Activated CD4-positive, alpha-beta T cell treated with anti-CD3 and anti-CD28 coated beads, Interleukin-2, Interleukin-6, amounts not matched to agents 100 ng/mL and 50 ng/mL, durations not matched to agents 16 hours and 8 hours (primary cell): ENCODE measurements around the gene SUPT5H.

Experiments used
- DNase-seq: peaks from one replicate; pipeline ENCODE4 v3.0.0-alpha.2; 2020

The SUPT5H gene

GRCh38 chr19:39409208-39410016 is 36.0 kb upstream of the SUPT5H start:
- peak; percentile 86 for DNase-seq

- peak; percentile 69 for DNase-seq
Observed at GRCh38 chr19:39410017-39410830, 35.2 kb upstream of the SUPT5H start.

GRCh38 chr19:39410831-39411080 is 34.6 kb upstream of the SUPT5H start:
- no peak for DNase-seq

GRCh38 chr19:39411081-39411831 is 34.1 kb upstream of the SUPT5H start:
- DNase-seq: no peak

GRCh38 chr19:39411832-39412099 is 33.6 kb upstream of the SUPT5H start:
- peak; percentile 93 for DNase-seq

- DNase-seq: peak; percentile 98
Observed at GRCh38 chr19:39412100-39412866, 33.1 kb upstream of the SUPT5H start, which contains the start of gene PLEKHG2. TSS of gene PLEKHG2 (plus strand) at chr19:39412669. CDS start at chr19:39414087, 1,418 bp downstream.

GRCh38 chr19:39412867-39413271 is 32.5 kb upstream of the SUPT5H start:
- DNase-seq: no peak

- no peak for DNase-seq
Observed at GRCh38 chr19:39413272-39413910, 32.0 kb upstream of the SUPT5H start.

- DNase-seq: no peak
Observed at GRCh38 chr19:39413911-39414608, 31.3 kb upstream of the SUPT5H start.

- no peak for DNase-seq
Observed at GRCh38 chr19:39415111-39416046, 30.0 kb upstream of the SUPT5H start.

GRCh38 chr19:39416152-39417120 is 28.9 kb upstream of the SUPT5H start:
- no peak for DNase-seq

GRCh38 chr19:39417463-39418181 is 27.8 kb upstream of the SUPT5H start:
- no peak for DNase-seq

- no peak for DNase-seq
Observed at GRCh38 chr19:39419003-39419402, 26.4 kb upstream of the SUPT5H start.

GRCh38 chr19:39420769-39421168 is 24.6 kb upstream of the SUPT5H start:
- no peak for DNase-seq

- DNase-seq: no peak
Observed at GRCh38 chr19:39422020-39422419, 23.4 kb upstream of the SUPT5H start.

- no peak for DNase-seq
Observed at GRCh38 chr19:39423258-39424086, 21.9 kb upstream of the SUPT5H start.

- DNase-seq: no peak
Observed at GRCh38 chr19:39424934-39425333, 20.4 kb upstream of the SUPT5H start.

- no peak for DNase-seq
Observed at GRCh38 chr19:39425744-39426143, 19.6 kb upstream of the SUPT5H start.
